Psoas muscle (tissue), 8 donors: ENCODE measurements around the gene EQTN. TPM values are rescaled to one million over a fixed set of nuclear protein-coding genes. Genes with fewer than 3 reads are reported as not detected.
A peak's percentile ranks its signal among the peaks of the same experiment; 100 is the strongest.

Experiments used
- ATAC-seq, 4 donors: fragments of 200-7000 bp; cut with Tn5 transposase; one replicate each; pipeline ENCODE4 v1.9.1; 2020; ENCODE audit warnings: moderate library complexity in 3 of 4, mild to moderate bottlenecking in 2 of 4
- DNase-seq, 2 donors: peaks; one replicate each; pipeline ENCODE4 v3.0.0-alpha.2; 2020
- H3K27ac ChIP-seq: fragments of 200-600 bp; one replicate; pipeline ENCODE4 v1.8.0; 2022
- H3K27me3 ChIP-seq, 3 donors: fragments of 200-600 bp in 1 of 3; one replicate each; pipeline versions ENCODE4 v1.6.1 to v1.8.0; 2013 to 2022; ENCODE audit warnings: low read length in 2 of 3, mild to moderate bottlenecking in 2 of 3, moderate library complexity in 1 of 3; ENCODE audit not compliant: insufficient read depth in 3 of 3
- H3K36me3 ChIP-seq, 2 donors: fragments of 200-600 bp in 1 of 2; one replicate each; pipeline versions ENCODE4 v1.6.1 to v1.8.0; 2013 to 2022; ENCODE audit warnings: low read depth in 1 of 2, mild to moderate bottlenecking in 1 of 2, moderate library complexity in 1 of 2; ENCODE audit not compliant: insufficient read depth in 1 of 2
- H3K4me1 ChIP-seq: fragments of 200-600 bp; one replicate; pipeline ENCODE4 v1.8.0; 2022
- H3K4me3 ChIP-seq: fragments of 200-600 bp; one replicate; pipeline ENCODE4 v1.8.0; 2022; ENCODE audit warnings: mild to moderate bottlenecking
- H3K9me3 ChIP-seq: fragments of 200-600 bp; one replicate; pipeline ENCODE4 v1.8.0; 2022
- WGBS, 3 donors: extraction: QIAGEN DNeasy Blood & Tissue Kit; methylation state at CpG; one replicate each; pipeline versions ENCODE4 v1.1.6 to v1.1.7; 2013; 5-methylcytosine and 5-hydroxymethylcytosine counted together
- intact Hi-C, 2 donors: fragments of 100-400 bp; cut with DNase I; formaldehyde crosslinking; loops; one replicate each; pipeline versions ENCODE4 v1.11.0 to v1.14.2; 2022
- polyA plus RNA-seq, 3 donors: library from polyadenylated mRNA; stranded (reverse); fragments of 200-250 nt; gene quantifications; one replicate each; pipeline ENCODE4 v1.2.3, GENCODE V29; 2013
- total RNA-seq, 4 donors: library from RNA; stranded (reverse); fragmentation: NEBNext Ultra II Directional in 2 of 4; extraction: Animal tissue kit (Norgen Biotek cat#: 25700) in 2 of 4; gene quantifications; one replicate each; pipeline versions ENCODE4 v1.2.1 to v1.2.4, GENCODE V29; 2021 to 2023
- TF ChIP-seq, protein P1 (sequence below): fragments of 200-600 bp; IDR thresholded peaks from one replicate; pipeline ENCODE4 v1.8.0; 2022; ENCODE audit warnings: antibody characterized with exemption
- donor health status: healthy with polysubstance abuse.
- donor health status: DM: no; HTN: no; CAD: no; lungs with moderate emphysema.
- donor health status: Bipolar disorder and iron deficiency.
- donor health status: healthy.
- donor health status: DM: yes; HTN: yes; CAD: no.
- donor health status: DM: no; HTN: no; CAD: no.
- donor health status: DM: no; HTN: no; CAD: no.
- donor health status: DM: yes; HTN: yes; CAD: no.

EQTN gene
- total and polyA plus RNA-seq, 7 donors = not detected

GRCh38 chr9:27293996-27294395 lies 3.0 kb downstream of the EQTN start:
- DNase-seq (no peak), ATAC-seq (no peak)
- Histone ChIP-seq H3K9me3 (no peaks in the 10 kb centered on the region), H3K27me3 (peaks cover 0 to 3% (median 0%) of the 10 kb centered on the region in 3 donors), H3K27ac (no peak overlapping the region), H3K4me3 (no peak overlapping the region), H3K36me3 (no peaks in the 10 kb centered on the region), H3K4me1 (no peaks in the 10 kb centered on the region)
- WGBS, 3 donors = 47 to 63% (median 55%) methylated on average over 2 of the region's 2 CpGs
- intact Hi-C loops = no loop called here
- TF ChIP-seq, protein P1, sequence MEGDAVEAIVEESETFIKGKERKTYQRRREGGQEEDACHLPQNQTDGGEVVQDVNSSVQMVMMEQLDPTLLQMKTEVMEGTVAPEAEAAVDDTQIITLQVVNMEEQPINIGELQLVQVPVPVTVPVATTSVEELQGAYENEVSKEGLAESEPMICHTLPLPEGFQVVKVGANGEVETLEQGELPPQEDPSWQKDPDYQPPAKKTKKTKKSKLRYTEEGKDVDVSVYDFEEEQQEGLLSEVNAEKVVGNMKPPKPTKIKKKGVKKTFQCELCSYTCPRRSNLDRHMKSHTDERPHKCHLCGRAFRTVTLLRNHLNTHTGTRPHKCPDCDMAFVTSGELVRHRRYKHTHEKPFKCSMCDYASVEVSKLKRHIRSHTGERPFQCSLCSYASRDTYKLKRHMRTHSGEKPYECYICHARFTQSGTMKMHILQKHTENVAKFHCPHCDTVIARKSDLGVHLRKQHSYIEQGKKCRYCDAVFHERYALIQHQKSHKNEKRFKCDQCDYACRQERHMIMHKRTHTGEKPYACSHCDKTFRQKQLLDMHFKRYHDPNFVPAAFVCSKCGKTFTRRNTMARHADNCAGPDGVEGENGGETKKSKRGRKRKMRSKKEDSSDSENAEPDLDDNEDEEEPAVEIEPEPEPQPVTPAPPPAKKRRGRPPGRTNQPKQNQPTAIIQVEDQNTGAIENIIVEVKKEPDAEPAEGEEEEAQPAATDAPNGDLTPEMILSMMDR = no peak

DNA sequence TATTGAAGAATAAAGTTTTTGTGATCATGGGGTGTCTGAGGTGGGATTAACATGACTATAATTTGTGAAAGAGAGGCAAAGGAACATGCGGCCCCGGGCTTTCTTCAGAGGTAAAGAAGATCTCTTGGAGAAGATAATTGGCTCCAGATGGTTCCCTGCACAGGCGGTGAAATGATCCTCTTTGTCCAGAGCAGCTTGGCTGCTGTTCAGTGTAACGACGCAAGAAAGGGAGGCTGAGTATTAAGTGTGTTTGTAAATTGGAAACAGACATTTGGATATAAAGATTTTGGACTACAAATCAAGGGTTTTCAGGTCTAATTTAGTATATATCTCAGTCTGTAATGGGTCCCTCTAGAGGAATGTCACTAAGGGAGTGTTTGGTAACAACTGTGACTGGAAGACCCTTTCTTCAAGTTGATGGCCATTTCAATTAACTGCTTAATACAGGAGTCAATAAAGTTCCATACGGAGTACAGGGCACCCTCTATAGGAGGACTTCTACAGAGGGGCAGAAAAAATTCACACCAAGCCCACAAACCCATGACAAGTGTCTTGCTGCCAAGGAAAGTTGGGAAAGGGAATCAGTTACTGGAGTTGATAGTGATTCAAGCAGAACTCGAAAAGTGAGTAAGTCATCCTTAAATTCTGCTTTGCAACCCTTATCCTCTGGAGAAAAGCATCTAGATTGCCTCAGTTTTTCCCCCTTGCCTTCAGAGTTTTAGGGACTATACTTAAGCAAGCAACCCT lies 4.1 kb downstream of the EQTN start:
- WGBS, 3 donors = 53 to 57% (median 56%) methylated on average over 7 of the region's 7 CpGs
- no peaks in the 10 kb centered on the region for H3K4me1 ChIP-seq
- intact Hi-C loops = no loop called here
- H3K4me3 ChIP-seq = no peak overlapping the region
- TF ChIP-seq, protein P1 = no peak
- no peak overlapping the region for H3K27ac ChIP-seq
- DNase-seq (peak in 1 of 2 donors; percentile 40), ATAC-seq (no peak)
- no peaks in the 10 kb centered on the region for H3K9me3 ChIP-seq
- H3K27me3 ChIP-seq = peaks cover 0 to 3% (median 0%) of the 10 kb centered on the region in 3 donors
- H3K36me3 ChIP-seq = no peaks in the 10 kb centered on the region

GRCh38 chr9:27291292-27291691 lies 5.7 kb downstream of the EQTN start:
- no peaks in the 10 kb centered on the region for H3K9me3 ChIP-seq
- 83 to 86% (median 86%) methylated on average over 8 of the region's 8 CpGs for WGBS, 3 donors
- H3K36me3 ChIP-seq = no peaks in the 10 kb centered on the region
- H3K27ac ChIP-seq = no peak overlapping the region
- peaks cover 0 to 3% (median 0%) of the 10 kb centered on the region in 3 donors for H3K27me3 ChIP-seq
- TF ChIP-seq, protein P1 = no peak
- intact Hi-C loops = no loop called here
- DNase-seq = no peak
- no peaks in the 10 kb centered on the region for H3K4me1 ChIP-seq
- H3K4me3 ChIP-seq = no peak overlapping the region
- no peak for ATAC-seq

DNA sequence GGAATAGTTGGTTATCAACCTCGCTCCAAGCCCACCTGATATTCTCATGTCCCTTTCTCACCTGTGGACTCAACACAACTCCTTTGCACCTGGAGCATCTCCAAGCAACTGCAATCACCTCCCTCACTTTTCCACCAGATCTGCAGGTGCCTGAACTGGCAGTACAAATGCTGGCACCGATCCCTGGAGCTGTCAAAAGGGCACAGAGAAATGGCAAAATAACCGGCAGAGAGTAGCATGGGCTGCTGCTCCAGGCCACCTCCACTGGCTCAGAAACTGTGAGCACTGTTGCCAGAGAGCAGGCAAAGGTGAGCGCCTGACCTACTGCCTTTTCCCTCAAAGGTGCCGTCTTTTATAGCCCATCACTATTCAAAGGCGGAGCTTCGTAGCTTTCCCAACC lies 14.7 kb downstream of the EQTN start:
- DNase-seq = no peak
- Histone ChIP-seq H3K4me1 (no peaks in the 10 kb centered on the region), H3K36me3 (no peaks in the 10 kb centered on the region), H3K27me3 (no peaks in the 10 kb centered on the region), H3K4me3 (no peak overlapping the region), H3K9me3 (no peaks in the 10 kb centered on the region), H3K27ac (no peak overlapping the region)
- 84 to 86% (median 85%) methylated on average over 7 of the region's 7 CpGs for WGBS, 3 donors
- ATAC-seq = no peak
- TF ChIP-seq, protein P1 = no peak
- intact Hi-C loops = no loop called here

- H3K4me3 ChIP-seq = peak overlapping the region; percentile 20
- H3K4me1 ChIP-seq = peaks cover 4% of the 10 kb centered on the region
- no peaks in the 10 kb centered on the region for H3K27me3 ChIP-seq
- H3K9me3 ChIP-seq = no peaks in the 10 kb centered on the region
- TF ChIP-seq, protein P1 = no peak
- WGBS, 3 donors = 24 to 34% (median 28%) methylated on average over 5 of the region's 5 CpGs
- intact Hi-C loops = no loop called here
- no peaks in the 10 kb centered on the region for H3K36me3 ChIP-seq
- no peak for DNase-seq
- no peak overlapping the region for H3K27ac ChIP-seq
- ATAC-seq = no peak
Observed at GRCh38 chr9:27280860-27281259, 16.1 kb downstream of the EQTN start.
